OCI-LY1 (cell line): ENCODE results near the gene PSMA7.

Experiments
- H2AFZ ChIP-seq: fragments of 200-600 bp; sonication (generic), shearing (Covaris generic); 2 replicates; pipeline ENCODE4 v1.6.0; 2014; ENCODE audit warnings: antibody characterized with exemption, mild to moderate bottlenecking, low read length
- H3F3A ChIP-seq: fragments of 200-600 bp; sonication (generic), shearing (Covaris generic); 2 replicates; pipeline ENCODE4 v1.6.0; 2014; ENCODE audit warnings: mild to moderate bottlenecking, antibody characterized with exemption, low read length, moderate library complexity; ENCODE audit not compliant: insufficient read depth
- H3K27ac ChIP-seq: fragments of 200-600 bp; sonication (generic); 2 replicates; pipeline ENCODE4 v1.5.1; 2014; ENCODE audit warnings: low read length, mixed run types, mild to moderate bottlenecking, low read depth; ENCODE audit not compliant: poor library complexity, severe bottlenecking
- H3K27me3 ChIP-seq: fragments of 200-600 bp; sonication (generic); 2 replicates; pipeline ENCODE4 v1.6.0; 2014; ENCODE audit warnings: antibody characterized with exemption, mild to moderate bottlenecking, low read length, moderate library complexity; ENCODE audit not compliant: insufficient read depth
- H3K36me3 ChIP-seq: fragments of 200-600 bp; sonication (generic); 2 replicates; pipeline ENCODE4 v1.6.1; 2014; ENCODE audit warnings: mild to moderate bottlenecking, antibody characterized with exemption, low read length, moderate library complexity, mixed read lengths; ENCODE audit not compliant: insufficient read depth
- H3K4me1 ChIP-seq: fragments of 200-600 bp; sonication (generic); 2 replicates; pipeline ENCODE4 v1.5.1; 2014; ENCODE audit warnings: mild to moderate bottlenecking, low read length, moderate library complexity; ENCODE audit not compliant: insufficient read depth, severe bottlenecking
- H3K4me2 ChIP-seq: fragments of 200-600 bp; sonication (generic), shearing (Covaris generic); 2 replicates; pipeline ENCODE4 v1.6.1; 2014; ENCODE audit warnings: low read length
- H3K4me3 ChIP-seq: fragments of 200-600 bp; sonication (generic); 2 replicates; pipeline ENCODE4 v1.5.1; 2014; ENCODE audit warnings: low read length, low read depth, mild to moderate bottlenecking, mixed read lengths; ENCODE audit not compliant: poor library complexity, severe bottlenecking
- H3K79me2 ChIP-seq: fragments of 200-600 bp; shearing (Covaris generic); 2 replicates; pipeline ENCODE4 v1.6.1; 2016; ENCODE audit warnings: mixed run types, low read length, mixed read lengths; ENCODE audit not compliant: insufficient read depth
- H3K9ac ChIP-seq: fragments of 200-600 bp; sonication (generic), shearing (Covaris generic); 2 replicates; pipeline ENCODE4 v1.6.1; 2014; ENCODE audit warnings: mild to moderate bottlenecking, low read length, mixed read lengths
- H3K9me2 ChIP-seq: fragments of 200-600 bp; sonication (generic), shearing (Covaris generic); 2 replicates; pipeline ENCODE4 v1.6.1; 2014; ENCODE audit warnings: low read depth, mild to moderate bottlenecking, low read length, mixed read lengths
- H3K9me3 ChIP-seq: fragments of 200-600 bp; shearing (Covaris generic); 2 replicates; pipeline ENCODE4 v1.6.1; 2014; ENCODE audit warnings: low read length, mixed read lengths
- H4K20me1 ChIP-seq: fragments of 200-600 bp; sonication (generic), shearing (Covaris generic); 2 replicates; pipeline ENCODE4 v1.6.0; 2016; ENCODE audit warnings: mild to moderate bottlenecking, low read length; ENCODE audit not compliant: insufficient read depth
- CTCF ChIP-seq: fragments of 200-600 bp; sonication (generic), shearing (Covaris generic); IDR thresholded peaks from 2 replicates; pipeline ENCODE4 v1.5.1; 2017; ENCODE audit warnings: mild to moderate bottlenecking, antibody characterized with exemption, low read length, moderate library complexity, mixed read lengths
- EZH2 ChIP-seq: fragments of 200-600 bp; sonication (generic), shearing (Covaris generic); IDR thresholded peaks from 2 replicates; pipeline ENCODE4 v1.8.0; 2017; ENCODE audit warnings: borderline replicate concordance, mixed run types, mild to moderate bottlenecking, antibody characterized with exemption, low read length, moderate library complexity, mixed read lengths

The PSMA7 gene

GRCh38 chr20:62163986-62164762, 21.0 kb upstream of the PSMA7 start:
- Histone ChIP-seq H3K9me2 (no peaks in the 10 kb centered on the region), H3F3A (no peaks in the 10 kb centered on the region), H3K27me3 (no peaks in the 10 kb centered on the region), H3K79me2 (no peaks in the 10 kb centered on the region), H2AFZ (no peak overlapping the region), H4K20me1 (no peaks in the 10 kb centered on the region), H3K4me3 (no peak overlapping the region), H3K4me2 (no peak overlapping the region), H3K36me3 (peaks cover 5% of the 10 kb centered on the region; the same call in 1 of the 2 replicates), H3K9ac (no peak overlapping the region), H3K4me1 (no peaks in the 10 kb centered on the region), H3K9me3 (no peaks in the 10 kb centered on the region), H3K27ac (no peak overlapping the region)
- TF ChIP-seq EZH2 (no peak), CTCF (no peak)

GRCh38 chr20:62163485-62163865, 20.3 kb upstream of the PSMA7 start:
- peaks cover 3% of the 10 kb centered on the region; the same call in 1 of the 2 replicates for H3K36me3 ChIP-seq
- no peaks in the 10 kb centered on the region for H4K20me1 ChIP-seq
- H3K4me3 ChIP-seq, result no peak overlapping the region

GRCh38 chr20:62162765-62163484, 19.7 kb upstream of the PSMA7 start:
- H3K27ac ChIP-seq, result no peak overlapping the region
- H3K36me3 ChIP-seq, result peaks cover 3% of the 10 kb centered on the region; the same call in 1 of the 2 replicates
- H4K20me1 ChIP-seq, result no peaks in the 10 kb centered on the region
- no peaks in the 10 kb centered on the region for H3F3A ChIP-seq
- no peaks in the 10 kb centered on the region for H3K9me2 ChIP-seq
- no peak overlapping the region for H2AFZ ChIP-seq
- H3K79me2 ChIP-seq, result no peaks in the 10 kb centered on the region
- H3K9me3 ChIP-seq, result no peaks in the 10 kb centered on the region
- H3K4me2 ChIP-seq, result no peak overlapping the region
- H3K4me1 ChIP-seq, result no peaks in the 10 kb centered on the region
- H3K9ac ChIP-seq, result no peak overlapping the region
- H3K27me3 ChIP-seq, result no peaks in the 10 kb centered on the region
- TF ChIP-seq EZH2 (no peak), CTCF (no peak)
- H3K4me3 ChIP-seq, result no peak overlapping the region

More at GRCh38 chr20:62163485-62163865, 20.3 kb upstream of the PSMA7 start:
- Histone ChIP-seq H3K4me1 (no peaks in the 10 kb centered on the region), H3K9me3 (no peaks in the 10 kb centered on the region), H3K27me3 (no peaks in the 10 kb centered on the region), H3K4me2 (no peak overlapping the region), H3K9me2 (no peaks in the 10 kb centered on the region), H2AFZ (no peak overlapping the region), H3F3A (no peaks in the 10 kb centered on the region), H3K27ac (no peak overlapping the region), H3K79me2 (no peaks in the 10 kb centered on the region), H3K9ac (no peak overlapping the region)
- TF ChIP-seq EZH2 (no peak), CTCF (no peak)
